Natural killer cell (primary cell): ENCODE results near the gene PCDHB16. TPM values are rescaled to one million over a fixed set of nuclear protein-coding genes. Genes with fewer than 3 reads are reported as not detected.
"Not testable (repeated sequence)": the region's sequence is repeated elsewhere in the genome, so short reads cannot be mapped to it uniquely, and the experiment has no call there.

Experiments used
- ATAC-seq, 3 donors: fragments of 150-1000 bp in 2 of 3; fragments of 200-7000 bp in 1 of 3; cut with Tn5 transposase; 1 replicate in 1 of 3; 2 replicates in 2 of 3; pipeline ENCODE4 v1.10.0; 2021; ENCODE audit warnings: mild to moderate bottlenecking in 2 of 3, moderate library complexity in 2 of 3
- DNase-seq, 2 donors: peaks; one replicate each; pipeline versions ENCODE4 v3.0.0 to v3.0.0-alpha.2; 2013 to 2021; ENCODE audit warnings: mixed read lengths in 1 of 2
- H3K27ac ChIP-seq: one replicate; pipeline ENCODE4 v1.5.1; 2013; ENCODE audit warnings: mild to moderate bottlenecking, low read length
- H3K27me3 ChIP-seq: one replicate; pipeline ENCODE4 v1.6.1; 2013; ENCODE audit warnings: low read length; ENCODE audit not compliant: control insufficient read depth, insufficient read depth
- H3K36me3 ChIP-seq: one replicate; pipeline ENCODE4 v1.6.1; 2013; ENCODE audit warnings: low read length; ENCODE audit not compliant: control insufficient read depth, insufficient read depth
- H3K4me1 ChIP-seq: one replicate; pipeline ENCODE4 v1.6.1; 2013; ENCODE audit warnings: low read length; ENCODE audit not compliant: control insufficient read depth, insufficient read depth
- H3K4me3 ChIP-seq: one replicate; pipeline ENCODE4 v1.5.1; 2013; ENCODE audit warnings: low read length
- H3K9me3 ChIP-seq: one replicate; pipeline ENCODE4 v1.6.1; 2013; ENCODE audit warnings: low read length; ENCODE audit not compliant: control insufficient read depth, insufficient read depth
- H3K27ac Mint-ChIP-seq, 2 donors: one replicate each; pipeline ENCODE4 v1.8.0; 2022; ENCODE audit warnings: mild to moderate bottlenecking in 2 of 2, mixed read lengths in 2 of 2, moderate library complexity in 1 of 2
- H3K27me3 Mint-ChIP-seq, 2 donors: one replicate each; pipeline ENCODE4 v1.8.0; 2022; ENCODE audit warnings: low read depth in 2 of 2, mixed read lengths in 2 of 2
- H3K36me3 Mint-ChIP-seq: one replicate; pipeline ENCODE4 v1.8.0; 2022; ENCODE audit warnings: mixed read lengths
- H3K4me1 Mint-ChIP-seq, 2 donors: one replicate each; pipeline ENCODE4 v1.8.0; 2022; ENCODE audit warnings: mixed read lengths in 2 of 2
- H3K4me3 Mint-ChIP-seq: one replicate; pipeline ENCODE4 v1.8.0; 2022; ENCODE audit warnings: mild to moderate bottlenecking, moderate library complexity, mixed read lengths
- H3K9me3 Mint-ChIP-seq, 2 donors: one replicate each; pipeline ENCODE4 v1.8.0; 2022; ENCODE audit warnings: mixed read lengths in 2 of 2
- WGBS: methylation state at CpG from one replicate; pipeline ENCODE4 v1.1.7; 2013; ENCODE audit warnings: missing lambda C conversion rate; ENCODE audit not compliant: insufficient coverage; 5-methylcytosine and 5-hydroxymethylcytosine counted together
- intact Hi-C: fragments of 100-400 bp; cut with micrococcal nuclease; formaldehyde crosslinking; loops from one replicate; pipeline ENCODE4 v1.14.2; 2022
- total RNA-seq, 4 donors: library from RNA; stranded (reverse); fragments of 120-200 nt in 1 of 4; gene quantifications; one replicate each; pipeline versions ENCODE4 v1.2.3 to v1.2.4, GENCODE V29; 2013 to 2022
- TF ChIP-seq, protein P1 (sequence below): fragments of 200-600 bp; IDR thresholded peaks from one replicate; pipeline ENCODE4 v1.8.0; 2022; ENCODE audit warnings: antibody characterized with exemption

Gene PCDHB16
- total RNA-seq, 3 donors from 2014 or later (not counting 1 experiment from before 2014, with no cell fraction given) = not detected

- peaks cover 13 to 22% of the 10 kb centered on the region in 2 donors for H3K9me3 Mint-ChIP-seq
- TF ChIP-seq, protein P1, sequence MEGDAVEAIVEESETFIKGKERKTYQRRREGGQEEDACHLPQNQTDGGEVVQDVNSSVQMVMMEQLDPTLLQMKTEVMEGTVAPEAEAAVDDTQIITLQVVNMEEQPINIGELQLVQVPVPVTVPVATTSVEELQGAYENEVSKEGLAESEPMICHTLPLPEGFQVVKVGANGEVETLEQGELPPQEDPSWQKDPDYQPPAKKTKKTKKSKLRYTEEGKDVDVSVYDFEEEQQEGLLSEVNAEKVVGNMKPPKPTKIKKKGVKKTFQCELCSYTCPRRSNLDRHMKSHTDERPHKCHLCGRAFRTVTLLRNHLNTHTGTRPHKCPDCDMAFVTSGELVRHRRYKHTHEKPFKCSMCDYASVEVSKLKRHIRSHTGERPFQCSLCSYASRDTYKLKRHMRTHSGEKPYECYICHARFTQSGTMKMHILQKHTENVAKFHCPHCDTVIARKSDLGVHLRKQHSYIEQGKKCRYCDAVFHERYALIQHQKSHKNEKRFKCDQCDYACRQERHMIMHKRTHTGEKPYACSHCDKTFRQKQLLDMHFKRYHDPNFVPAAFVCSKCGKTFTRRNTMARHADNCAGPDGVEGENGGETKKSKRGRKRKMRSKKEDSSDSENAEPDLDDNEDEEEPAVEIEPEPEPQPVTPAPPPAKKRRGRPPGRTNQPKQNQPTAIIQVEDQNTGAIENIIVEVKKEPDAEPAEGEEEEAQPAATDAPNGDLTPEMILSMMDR = no peak
- no peak overlapping the region for H3K27ac Mint-ChIP-seq
Observed at GRCh38 chr5:141196363-141196762, 14.2 kb downstream of the PCDHB16 start.

DNA sequence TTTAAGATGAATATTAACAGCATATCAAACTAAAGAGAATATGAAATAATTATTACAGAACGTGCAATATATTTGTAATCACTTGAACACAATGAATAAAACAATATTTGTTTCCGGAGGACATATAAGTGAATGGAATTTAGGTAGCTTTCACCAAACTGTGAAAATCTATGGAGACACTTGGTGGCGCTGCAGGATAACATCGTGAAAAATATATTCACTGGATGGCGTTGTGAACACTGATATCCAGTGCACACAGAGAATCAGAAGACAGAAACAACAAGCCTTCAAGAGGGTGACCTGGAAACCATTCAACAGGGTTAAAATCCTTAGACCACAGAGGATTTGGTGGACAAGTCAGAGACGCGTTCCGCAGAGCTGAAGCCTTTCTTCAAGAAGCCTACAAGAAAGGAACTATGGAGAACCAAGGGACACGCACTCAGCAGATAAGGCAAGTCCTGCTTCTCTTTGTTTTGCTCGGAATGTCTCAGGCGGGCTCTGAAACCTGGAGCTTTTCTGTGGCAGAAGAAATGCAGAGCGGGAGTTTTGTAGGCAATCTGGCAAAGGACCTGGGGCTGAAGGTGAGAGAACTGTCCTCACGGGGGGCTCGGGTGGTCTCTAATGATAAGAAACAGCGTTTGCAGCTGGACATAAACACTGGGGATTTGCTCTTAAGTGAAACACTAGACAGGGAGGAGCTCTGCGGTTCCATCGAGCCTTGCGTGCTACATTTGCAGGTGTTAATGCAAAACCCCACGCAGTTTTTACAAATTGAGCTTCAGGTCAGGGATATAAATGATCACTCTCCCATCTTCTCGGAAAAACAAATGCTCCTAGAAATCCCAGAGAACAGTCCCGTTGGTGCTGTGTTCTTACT lies 17.4 kb downstream of the PCDHB16 start, which contains the start of gene PCDHB11:
Gene PCDHB11 (plus strand): TSS at position 269 of the 877 bp plus-strand sequence. CDS start 148 bp downstream, at position 417.
- DNase-seq (peak in 1 of 2 donors; percentile 14), ATAC-seq (no peak)
- Histone ChIP-seq H3K27me3 (peaks cover 7% of the 10 kb centered on the region), H3K4me1 (no peaks in the 10 kb centered on the region), H3K9me3 (peaks cover 2% of the 10 kb centered on the region), H3K27ac (no peak within 1 kb of the TSS), H3K36me3 (no peaks in the 10 kb centered on the region), H3K4me3 (no peak within 1 kb of the TSS)
- Mint-ChIP-seq H3K4me3 (no peak within 1 kb of the TSS), H3K4me1 (no peaks in the 10 kb centered on the region), H3K27me3 (peaks cover 0 to 19% of the 10 kb centered on the region in 2 donors), H3K36me3 (peaks cover 9% of the 10 kb centered on the region), H3K9me3 (peaks cover 8 to 17% of the 10 kb centered on the region in 2 donors), H3K27ac (no peak within 1 kb of the TSS)
- intact Hi-C loops = no loop called here
- WGBS = 49% methylated on average over 20 of the region's 21 CpGs
- TF ChIP-seq, protein P1 = no peak

More at GRCh38 chr5:141196363-141196762, 14.2 kb downstream of the PCDHB16 start:
- intact Hi-C loops = no loop called here
- 45% methylated on average over 1 of the region's 3 CpGs for WGBS
- ATAC-seq = no peak
- H3K4me3 ChIP-seq = no peak overlapping the region
- no peaks in the 10 kb centered on the region for H3K36me3 ChIP-seq
- H3K9me3 ChIP-seq = peaks cover 2% of the 10 kb centered on the region
- H3K4me1 ChIP-seq = no peaks in the 10 kb centered on the region
- Mint-ChIP-seq H3K4me1 (no peaks in the 10 kb centered on the region), H3K27me3 (peaks cover 0 to 34% of the 10 kb centered on the region in 2 donors), H3K4me3 (no peak overlapping the region), H3K36me3 (peaks cover 9% of the 10 kb centered on the region)
- H3K27ac ChIP-seq = no peak overlapping the region
- DNase-seq = no peak
- peaks cover 5% of the 10 kb centered on the region for H3K27me3 ChIP-seq

DNA sequence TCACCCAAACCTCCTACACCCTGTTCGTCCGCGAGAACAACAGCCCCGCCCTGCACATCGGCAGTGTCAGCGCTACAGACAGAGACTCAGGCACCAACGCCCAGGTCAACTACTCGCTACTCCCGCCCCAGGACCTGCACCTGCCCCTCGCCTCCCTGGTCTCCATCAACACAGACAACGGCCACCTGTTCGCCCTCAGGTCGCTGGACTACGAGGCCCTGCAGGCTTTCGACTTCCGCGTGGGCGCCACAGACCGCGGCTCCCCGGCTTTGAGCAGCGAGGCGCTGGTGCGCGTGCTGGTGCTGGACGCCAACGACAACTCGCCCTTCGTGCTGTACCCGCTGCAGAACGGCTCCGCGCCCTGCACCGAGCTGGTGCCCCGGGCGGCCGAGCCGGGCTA lies 18.9 kb downstream of the PCDHB16 start:
- ATAC-seq, intact Hi-C loops, H3K27ac Mint-ChIP-seq, H3K4me3 ChIP-seq, H3K4me3 Mint-ChIP-seq, H3K9me3 ChIP-seq, H3K4me1 ChIP-seq, H3K36me3 ChIP-seq, H3K4me1 Mint-ChIP-seq, H3K27ac ChIP-seq, H3K36me3 Mint-ChIP-seq, H3K27me3 ChIP-seq, DNase-seq: not testable (repeated sequence)
- Mint-ChIP-seq H3K27me3 (peaks cover 0 to 19% of the 10 kb centered on the region in 2 donors), H3K9me3 (peaks cover 8 to 16% of the 10 kb centered on the region in 2 donors)
- WGBS = 30% methylated on average over 14 of the region's 38 CpGs

GRCh38 chr5:141201646-141202045 lies 19.5 kb downstream of the PCDHB16 start:
- H3K4me1 ChIP-seq, H3K4me3 Mint-ChIP-seq, H3K27me3 ChIP-seq, H3K27ac ChIP-seq, H3K36me3 Mint-ChIP-seq, ATAC-seq, DNase-seq, H3K36me3 ChIP-seq, intact Hi-C loops, H3K4me1 Mint-ChIP-seq, H3K9me3 ChIP-seq, H3K4me3 ChIP-seq, H3K27ac Mint-ChIP-seq: not testable (repeated sequence)
- 45% methylated on average over 32 of the region's 35 CpGs for WGBS
- Mint-ChIP-seq H3K27me3 (peaks cover 0 to 22% of the 10 kb centered on the region in 2 donors), H3K9me3 (peaks cover 7 to 11% of the 10 kb centered on the region in 2 donors)
